HL-60 (cell line): ENCODE measurements around the gene STRIP2.

Experiments used
- POLR2AphosphoS5 ChIP-seq: IDR thresholded peaks from 2 replicates; pipeline ENCODE4 v1.6.1; 2012; ENCODE audit warnings: low read depth
- TF ChIP-seq, protein P1 (sequence below): IDR thresholded peaks from one replicate; pipeline ENCODE4 v1.5.1; 2011; ENCODE audit warnings: low read length, control low read depth, inconsistent platforms; ENCODE audit not compliant: insufficient read depth

DNA sequence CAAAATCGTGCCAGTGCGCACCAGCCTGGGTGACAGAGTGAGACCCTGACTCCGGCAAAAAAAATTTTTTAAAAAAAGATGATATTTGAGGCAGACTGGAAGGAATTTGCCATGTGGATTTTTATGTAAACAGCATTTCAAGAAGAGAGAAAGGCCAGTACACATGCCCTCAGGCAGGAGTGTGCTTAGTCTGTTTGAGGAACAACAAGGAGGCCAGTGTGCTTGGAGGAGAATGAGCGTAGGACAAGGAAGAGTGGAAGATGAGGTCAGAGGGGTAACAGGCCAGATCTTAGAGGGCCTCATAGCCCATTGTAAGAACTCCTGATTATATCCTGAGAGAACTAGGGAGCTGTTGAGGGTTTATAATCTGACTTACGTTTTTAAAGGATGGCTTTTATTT, 17.2 kb upstream of the STRIP2 start:
- no peak for TF ChIP-seq POLR2AphosphoS5
- TF ChIP-seq, protein P1, sequence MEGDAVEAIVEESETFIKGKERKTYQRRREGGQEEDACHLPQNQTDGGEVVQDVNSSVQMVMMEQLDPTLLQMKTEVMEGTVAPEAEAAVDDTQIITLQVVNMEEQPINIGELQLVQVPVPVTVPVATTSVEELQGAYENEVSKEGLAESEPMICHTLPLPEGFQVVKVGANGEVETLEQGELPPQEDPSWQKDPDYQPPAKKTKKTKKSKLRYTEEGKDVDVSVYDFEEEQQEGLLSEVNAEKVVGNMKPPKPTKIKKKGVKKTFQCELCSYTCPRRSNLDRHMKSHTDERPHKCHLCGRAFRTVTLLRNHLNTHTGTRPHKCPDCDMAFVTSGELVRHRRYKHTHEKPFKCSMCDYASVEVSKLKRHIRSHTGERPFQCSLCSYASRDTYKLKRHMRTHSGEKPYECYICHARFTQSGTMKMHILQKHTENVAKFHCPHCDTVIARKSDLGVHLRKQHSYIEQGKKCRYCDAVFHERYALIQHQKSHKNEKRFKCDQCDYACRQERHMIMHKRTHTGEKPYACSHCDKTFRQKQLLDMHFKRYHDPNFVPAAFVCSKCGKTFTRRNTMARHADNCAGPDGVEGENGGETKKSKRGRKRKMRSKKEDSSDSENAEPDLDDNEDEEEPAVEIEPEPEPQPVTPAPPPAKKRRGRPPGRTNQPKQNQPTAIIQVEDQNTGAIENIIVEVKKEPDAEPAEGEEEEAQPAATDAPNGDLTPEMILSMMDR: no peak
